Suppressor macrophage (primary cell): Measurements from ENCODE around the gene OPCML.

Source experiments
- DNase-seq, 4 experiments: peaks; one replicate each; pipeline ENCODE4 v3.0.0-alpha.2; 2020 to 2022

The OPCML gene

DNA sequence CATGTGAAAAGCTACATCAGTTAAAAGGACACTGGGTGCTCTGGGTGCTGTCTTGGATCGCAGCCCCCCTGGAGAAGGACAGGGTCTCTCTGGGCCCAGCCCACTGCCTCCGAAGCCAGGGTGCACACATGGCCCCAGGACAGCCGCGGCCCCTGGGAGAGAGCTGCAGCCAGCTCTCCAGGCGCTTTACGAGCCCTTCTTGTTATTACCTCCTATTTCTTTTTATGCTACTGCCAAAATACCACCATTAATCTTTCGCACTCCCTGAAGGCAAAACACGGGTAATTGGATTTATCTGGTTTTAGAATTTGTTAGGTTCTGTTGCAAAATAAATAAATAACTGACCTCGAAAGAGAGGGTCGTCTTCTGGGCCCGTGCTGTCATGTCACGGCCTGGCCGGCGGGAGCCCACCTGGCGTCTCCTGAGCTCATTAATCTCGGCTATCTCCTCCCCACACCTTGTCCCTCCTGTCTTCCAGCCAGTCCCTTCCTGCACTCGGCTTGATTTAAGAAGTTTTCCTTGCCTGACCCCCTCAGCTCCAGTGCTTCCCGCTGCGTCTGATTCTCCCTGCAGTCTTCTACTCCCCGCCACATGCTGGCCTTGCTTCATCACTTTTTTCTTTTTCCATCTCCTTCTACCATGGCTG lies 611.7 kb downstream of the OPCML start:
- DNase-seq: no peak

DNA sequence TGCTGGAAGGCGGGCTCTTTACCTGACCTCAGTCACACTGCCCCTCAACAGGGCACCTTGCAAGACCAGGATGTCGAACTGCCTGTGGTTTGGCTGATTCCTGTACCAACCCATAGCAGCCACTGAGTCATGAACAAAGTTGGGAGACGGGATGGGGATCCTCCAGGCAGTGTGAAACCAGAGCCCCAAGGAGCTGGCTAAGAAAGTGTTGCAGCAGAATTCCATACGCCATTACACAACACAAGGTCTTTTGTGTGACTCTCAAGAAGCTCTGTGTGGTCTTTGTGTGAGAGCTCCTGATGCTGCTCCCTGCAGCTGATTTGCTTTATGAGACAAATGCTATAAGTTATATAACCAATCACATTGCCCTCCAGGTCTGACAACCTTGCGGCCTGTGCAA lies 617.7 kb downstream of the OPCML start:
- DNase-seq: no peak

DNA sequence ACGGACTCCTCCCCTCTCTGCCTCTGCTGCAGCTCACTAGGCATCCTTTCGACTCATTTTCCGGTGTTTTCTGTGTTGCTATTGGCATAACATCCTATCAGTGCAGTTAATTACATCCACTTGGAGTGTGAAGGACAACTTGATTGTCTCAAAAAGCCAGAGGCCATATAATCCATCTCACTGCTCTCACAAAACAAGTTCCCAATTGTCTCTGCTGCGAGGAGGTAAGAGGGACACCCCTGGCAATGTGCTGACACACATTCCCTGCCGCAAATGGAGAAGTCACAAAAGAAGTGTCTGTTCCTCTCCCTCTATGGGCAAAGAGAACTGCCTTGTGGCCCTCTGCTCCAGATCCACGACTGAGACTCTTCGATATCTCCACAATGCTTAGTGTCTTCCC lies 618.4 kb downstream of the OPCML start:
- DNase-seq: no peak

DNA sequence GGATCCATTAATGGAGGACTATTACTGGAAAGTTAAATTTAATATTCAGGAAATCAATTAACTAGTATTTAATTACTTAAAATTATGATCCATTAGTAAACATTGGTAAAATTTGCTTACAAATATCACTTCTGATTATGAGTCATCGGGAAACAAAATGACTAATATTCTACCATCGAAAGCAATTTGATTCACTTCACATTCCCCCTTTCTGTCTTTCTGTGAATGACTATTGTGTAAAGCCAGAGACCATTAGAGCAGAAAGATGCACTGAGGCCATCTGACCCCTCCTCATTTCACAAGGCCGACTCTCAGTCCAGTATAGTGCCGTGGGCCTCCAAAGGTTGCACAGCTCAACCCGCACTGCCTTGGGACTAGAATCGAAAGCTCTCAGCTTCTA lies 619.0 kb downstream of the OPCML start:
- no peak for DNase-seq

DNA sequence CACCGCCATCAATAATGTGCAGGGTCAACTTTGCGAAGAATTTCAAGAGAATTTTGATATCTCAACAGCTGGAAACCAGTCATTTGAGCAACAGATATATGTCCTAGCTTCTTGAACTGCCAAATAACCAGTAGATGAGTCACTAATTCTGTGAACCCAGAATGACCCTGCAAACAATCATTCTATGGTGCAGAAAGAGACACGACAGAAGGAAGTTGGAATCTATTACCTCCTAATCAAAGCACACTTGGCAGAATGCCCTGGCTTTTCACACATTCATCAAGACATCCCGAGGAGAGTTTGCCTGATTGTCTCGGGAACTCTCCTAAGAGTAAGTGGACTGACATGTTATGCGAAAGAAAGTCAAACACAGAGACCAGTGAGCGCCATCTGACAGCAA lies 621.1 kb downstream of the OPCML start:
- DNase-seq: no peak

DNA sequence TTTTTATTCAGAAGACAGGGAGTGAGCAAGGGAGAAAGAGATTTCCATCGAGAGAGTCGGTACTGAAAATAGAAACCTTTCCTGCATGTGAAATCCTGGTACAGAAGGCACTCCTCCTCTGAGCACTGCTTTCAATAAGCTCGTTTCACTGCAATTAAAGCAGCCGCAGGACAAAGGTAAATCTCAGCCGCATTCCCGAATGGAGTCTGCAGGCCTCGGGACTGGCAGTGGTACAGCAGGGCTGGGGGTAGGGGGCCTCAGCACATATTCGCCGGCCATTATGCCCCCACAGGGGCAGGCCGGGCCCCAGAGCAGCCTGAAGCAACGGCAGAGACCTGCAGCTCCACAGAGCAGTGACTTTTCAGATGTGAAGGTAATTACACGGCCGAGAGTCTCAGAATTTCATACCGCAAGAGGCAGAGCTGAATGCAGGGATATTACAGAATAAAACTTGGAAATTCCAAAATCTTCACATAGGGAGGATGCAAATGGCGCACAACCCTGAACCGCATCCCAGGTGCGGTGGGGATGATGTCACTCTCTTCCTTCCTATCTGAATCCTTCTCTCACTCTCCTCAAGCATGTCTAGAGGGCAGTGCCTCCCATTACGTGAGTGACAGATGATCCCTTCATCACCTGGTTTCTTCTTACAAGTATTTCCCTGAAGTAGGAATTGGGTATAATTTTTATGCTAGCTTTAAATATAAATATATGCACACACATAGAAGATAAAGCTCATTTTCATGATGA lies 622.1 kb downstream of the OPCML start:
- no peak for DNase-seq

DNA sequence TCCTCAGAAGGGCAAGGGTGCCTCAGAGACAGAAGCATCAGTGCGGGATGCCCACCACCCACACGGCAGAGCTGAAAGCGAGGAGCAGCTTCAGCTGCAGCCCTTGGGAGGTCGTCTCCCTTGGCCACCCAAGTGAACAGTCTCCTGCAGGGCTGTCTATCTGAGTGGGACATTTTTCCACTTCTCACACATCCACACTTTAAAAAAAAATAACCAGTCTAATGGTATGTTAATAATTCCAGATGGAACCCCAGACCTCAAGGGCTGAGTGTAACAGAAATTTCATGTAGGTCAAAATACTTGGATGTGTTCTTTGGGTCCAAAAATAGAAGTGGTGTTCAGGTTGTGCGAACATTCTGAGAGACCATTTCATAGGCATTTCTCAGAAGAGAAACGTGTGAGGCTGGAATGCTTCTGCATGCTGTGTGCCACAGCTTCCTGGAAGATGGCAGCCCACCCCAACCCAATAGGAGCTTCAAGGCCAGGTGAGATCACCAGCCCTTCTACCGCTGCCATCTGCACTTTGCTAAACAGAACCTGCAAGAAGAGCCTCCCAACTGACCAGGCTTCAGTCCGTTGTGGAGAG lies 623.2 kb downstream of the OPCML start:
- no peak for DNase-seq

DNA sequence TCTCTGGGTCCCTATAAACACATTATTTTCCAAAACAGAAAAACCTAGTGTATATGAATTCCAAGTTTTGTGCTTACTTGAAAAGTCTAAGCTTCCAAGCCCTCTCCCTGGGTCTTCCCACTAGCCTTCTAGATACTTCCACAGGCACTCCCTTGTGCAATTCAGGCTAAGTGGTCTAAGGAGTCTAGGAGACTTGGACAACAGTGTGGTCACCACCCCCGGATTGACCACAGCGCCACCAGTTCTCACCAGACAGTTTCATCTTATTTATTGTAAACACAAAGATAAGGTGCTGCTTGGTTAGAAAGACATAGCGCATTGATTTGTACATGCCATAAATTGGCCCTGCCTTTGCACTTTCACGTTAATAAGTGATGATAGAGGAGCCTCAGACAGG lies 623.9 kb downstream of the OPCML start:
- DNase-seq: no peak

DNA sequence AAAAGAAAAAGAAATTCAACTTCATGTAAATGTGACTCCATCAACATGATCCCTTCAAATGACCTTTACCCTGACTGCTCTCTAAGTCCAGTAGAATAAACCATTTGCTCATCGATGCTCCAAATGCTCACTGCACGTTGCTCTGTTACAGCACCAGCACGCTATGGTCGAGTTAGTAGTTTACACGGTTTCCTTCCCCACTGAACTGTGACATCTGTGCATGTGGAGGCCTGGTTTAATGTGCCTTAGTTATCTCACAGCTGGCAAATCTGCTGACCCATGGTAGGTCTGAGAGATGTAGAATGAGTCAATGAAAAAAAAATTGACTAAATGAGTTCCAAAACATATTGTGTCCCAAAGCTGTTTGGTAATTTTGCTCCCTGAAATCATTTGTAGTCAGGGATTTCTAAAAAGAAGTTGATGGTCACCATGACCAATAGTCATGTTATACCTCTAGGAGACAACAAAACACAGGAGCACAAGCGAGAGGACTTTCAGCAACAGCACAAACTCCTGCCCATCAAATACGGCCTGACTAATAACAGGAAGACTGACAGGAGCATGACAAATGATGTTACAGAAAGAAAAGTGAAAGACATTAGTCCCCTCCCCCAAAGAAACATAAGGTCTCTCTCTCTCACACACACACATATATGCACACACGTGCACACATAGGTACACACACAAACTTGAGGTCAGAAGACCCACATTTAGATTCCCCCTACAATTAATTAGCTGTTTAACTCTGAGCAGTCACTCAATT lies 624.5 kb downstream of the OPCML start:
- no peak for DNase-seq

DNA sequence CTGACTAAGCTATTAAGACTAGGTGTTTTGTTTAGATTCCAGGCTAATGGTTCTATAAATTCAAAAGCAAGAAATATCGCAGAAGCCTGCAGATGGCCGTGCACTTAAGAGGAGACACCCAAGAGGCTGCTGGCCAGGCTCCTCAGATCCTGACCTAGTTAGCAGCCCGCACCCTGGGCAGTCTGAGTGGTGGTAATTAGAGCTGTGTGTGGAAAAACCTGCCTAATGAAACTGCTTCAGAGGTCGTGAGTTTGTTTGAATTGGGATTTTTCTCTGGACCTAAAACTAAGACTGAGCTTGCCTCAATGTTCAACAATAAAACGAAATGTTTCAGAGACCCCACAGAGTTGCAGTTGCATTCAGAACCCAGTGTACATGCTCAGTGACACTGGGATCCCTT lies 627.7 kb downstream of the OPCML start:
- DNase-seq: no peak

DNA sequence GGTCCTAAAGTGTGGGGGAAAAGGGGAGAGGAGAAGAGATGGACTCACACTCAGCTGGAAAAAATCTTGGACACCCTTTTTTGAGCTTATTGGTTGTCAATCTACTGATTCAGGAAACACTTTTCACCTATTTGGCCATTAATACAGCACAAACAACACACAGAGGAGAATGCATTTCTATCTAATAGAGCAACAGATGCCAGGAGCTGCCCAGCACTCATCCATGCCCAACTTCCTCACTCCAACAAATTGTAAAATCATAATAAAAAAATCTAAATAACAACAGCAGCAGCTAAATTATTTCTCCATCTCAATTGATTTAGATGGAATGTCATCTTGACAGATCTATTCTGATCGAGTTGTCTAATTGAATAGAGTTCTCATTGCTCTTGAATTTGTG lies 628.2 kb downstream of the OPCML start:
- DNase-seq: no peak

DNA sequence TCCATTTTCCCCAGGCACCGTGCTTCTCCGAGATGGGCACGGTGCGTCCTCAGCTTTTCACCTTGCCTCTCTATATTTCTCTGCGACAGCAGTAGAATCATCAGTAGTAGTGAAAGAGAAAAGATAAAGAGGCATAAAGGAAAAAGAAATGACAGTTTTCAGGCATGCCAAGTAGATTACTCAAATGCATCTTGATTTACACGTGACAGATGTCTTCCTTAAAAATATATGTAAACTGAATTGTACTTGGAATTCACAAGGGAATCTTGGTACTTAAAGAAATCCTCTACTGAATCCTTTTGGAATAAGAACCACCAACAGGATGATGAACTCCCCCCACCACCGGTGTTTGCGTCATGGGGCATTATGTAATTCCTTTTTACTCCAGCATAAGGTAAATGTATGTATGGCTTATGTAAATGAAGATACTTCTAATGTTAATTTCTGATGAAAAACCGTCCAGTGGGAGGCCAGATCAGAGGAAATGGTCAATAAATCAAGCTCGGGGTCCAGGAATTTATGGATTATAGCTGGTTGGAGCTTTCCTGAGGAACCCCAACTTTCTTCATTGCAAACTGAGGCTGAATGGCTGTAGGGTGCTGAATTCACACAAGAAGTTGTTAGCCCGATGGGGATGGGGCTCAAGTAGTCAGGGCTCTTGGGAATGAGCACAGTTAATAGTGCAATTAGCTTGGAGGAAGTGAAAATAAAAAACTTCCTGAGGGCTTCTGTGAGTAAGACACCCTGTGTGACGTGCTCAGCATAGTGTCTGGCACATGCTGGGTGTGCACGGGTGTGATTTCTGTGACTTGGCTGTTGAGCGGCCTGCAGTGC lies 630.4 kb downstream of the OPCML start:
- DNase-seq: no peak

DNA sequence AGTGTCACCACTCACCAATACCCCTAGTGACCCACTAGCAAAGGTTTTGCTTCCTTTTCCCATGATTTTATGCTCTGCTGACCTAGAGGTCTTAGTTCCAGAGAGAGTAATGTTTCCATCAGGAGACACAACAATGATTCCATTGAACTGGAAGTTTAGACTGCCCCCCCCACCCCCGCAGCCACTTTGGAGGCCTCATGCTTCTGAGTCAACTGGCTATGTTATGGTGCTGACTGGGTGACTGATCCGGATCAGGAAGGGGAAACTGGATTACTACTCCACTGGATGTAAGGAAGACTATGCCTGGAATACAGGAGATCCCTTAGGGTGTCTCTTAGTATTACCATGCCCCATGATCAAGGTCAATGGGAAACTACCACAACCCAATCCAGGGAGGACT lies 633.6 kb downstream of the OPCML start:
- no peak for DNase-seq

DNA sequence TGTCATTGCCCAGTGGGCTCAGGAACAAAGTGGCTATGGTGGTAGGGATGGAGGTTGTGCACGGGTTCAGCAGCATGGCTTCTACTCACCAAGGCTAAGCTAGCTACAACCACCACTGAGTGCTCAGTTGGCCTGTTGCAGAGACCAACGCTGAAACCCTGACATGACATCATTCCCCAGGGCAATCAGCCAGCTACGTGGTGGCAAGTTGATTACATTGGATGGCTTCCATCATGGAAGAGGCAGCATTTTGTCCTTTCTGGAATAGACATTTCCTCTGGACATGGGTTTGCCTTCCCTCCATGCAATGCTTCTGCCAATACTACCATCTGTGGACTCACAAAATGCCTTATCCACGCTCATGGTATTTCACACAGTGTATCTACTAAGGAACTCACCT lies 634.3 kb downstream of the OPCML start:
- no peak for DNase-seq

DNA sequence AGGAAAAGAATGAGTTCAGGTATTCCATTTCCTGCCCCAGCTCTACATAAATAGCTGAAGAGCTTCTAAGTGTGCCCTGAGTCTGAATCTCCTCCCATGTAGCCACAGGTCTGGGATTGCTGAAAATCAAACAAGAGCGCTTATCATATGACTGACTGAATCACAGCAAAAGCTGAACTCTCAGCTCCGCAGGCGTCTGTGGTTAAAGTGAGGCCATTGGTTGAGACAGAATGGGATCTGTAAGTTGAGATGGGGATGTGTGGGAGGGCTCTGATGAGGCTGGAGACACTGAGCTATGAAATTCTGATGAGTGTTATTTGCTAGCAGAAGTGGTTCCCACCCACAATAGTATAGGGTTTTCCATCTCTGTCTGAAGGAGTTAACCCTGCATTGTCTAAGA lies 637.0 kb downstream of the OPCML start:
- no peak for DNase-seq

DNA sequence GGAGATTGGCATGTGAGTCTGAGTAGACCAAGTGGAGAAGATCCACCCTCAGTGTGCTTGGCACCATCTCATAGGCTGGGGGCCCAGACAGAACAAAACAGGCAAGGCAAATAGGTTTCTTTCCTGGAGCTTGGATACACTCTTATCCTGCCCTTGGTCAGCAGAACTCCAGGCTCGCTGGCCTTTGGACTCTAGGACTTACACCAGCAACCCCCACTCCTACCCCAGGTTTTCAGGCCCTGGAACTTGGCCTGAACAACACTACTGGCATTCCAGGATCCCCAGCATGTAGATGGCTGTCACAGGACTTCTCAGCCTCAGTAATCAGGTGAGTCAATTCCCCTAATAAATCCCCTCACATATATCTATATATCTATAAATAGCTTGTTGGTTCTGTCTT lies 637.7 kb downstream of the OPCML start:
- no peak for DNase-seq

DNA sequence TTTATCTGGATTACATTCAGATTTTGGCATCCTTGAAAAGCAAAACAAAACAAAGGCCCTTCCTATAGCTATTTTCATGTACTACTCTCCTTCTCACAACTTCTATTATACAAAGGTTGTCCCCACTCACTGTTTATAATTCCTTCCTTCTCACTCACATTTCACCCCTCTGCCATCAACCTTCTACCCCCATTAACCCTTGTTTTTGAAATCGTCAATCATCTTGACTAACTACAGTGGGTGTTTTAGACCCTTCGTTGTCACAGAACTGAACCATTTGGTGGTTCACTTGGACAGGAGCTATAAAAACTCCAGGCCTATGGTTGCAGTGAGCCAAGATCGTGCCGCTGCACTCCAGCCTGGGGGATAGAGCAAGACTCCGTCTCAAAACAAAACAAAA lies 639.4 kb downstream of the OPCML start:
- DNase-seq: no peak

DNA sequence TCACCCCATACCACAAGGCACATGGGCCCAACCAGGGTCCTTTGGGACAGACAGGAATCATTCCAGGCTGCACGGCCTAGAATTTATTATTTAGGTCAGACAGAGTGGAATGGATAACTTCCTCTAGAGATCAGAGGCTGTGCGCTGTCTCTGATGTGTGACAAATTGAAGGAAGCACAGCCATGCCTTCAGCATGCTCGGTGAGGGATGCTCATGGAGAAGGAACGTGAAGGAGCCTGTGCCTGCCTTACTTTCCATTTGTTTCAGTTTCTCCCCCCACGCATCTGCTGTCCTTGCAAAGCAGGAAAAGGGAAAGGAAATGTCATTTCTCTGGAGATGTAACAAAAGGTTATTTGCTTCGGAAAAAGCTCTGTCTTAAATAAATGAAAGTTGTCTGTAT lies 644.1 kb downstream of the OPCML start:
- no peak for DNase-seq

DNA sequence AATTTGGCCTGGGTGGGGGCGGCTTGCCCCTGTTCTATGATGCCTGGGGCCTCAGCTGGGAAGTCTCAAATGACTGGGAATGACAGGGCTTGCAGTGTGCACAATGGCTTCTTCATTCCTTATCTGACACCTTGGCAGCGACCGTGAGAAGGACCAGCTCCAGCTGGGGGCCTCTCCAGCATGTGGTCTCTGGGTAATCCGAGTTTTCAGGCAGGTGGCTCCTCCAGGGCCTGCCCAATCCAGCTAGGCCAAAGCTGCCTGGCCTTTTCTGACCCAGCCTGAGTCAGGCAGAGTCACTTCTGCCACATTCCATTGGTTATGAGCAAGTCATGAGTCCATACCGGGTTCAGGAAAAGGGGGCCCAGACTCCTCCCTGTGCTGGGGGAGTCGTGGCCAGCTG lies 646.0 kb downstream of the OPCML start:
- no peak for DNase-seq

DNA sequence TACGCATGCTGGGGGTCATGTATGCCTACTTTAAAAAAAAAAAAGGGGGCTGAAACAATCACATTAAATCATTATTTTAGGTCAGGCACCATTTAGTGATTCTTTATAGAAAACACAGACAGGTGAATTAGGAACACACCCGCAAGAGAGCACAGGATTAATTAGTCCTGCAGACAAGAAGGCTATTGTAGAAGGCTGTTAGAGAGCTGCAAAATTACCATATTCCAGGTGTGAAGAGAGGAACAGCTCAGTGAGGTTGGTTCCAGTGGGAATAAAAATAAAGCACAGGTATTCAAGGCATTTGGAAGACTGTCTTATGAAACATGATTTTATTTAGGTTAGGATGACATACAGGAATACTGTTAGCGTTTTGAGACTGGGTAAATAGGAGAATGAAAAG lies 649.1 kb downstream of the OPCML start:
- no peak for DNase-seq

DNA sequence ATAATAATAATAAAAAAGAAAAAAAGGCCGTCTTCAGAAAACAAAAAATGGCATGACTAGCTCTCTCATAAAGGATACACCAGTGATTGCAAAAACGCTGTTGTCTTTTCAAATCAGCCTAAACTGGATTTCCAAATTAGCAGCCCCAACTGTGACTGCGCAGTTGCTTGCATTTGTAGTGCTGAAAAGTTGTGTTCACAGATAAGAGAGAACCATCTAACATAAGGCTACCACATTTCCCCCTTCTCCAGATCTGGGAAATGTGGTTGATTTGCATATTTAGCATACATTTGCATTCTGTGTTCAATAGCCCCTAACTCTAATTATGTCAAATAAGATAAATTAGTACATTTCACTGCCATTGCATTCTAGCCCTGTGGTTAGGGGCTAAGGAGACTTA lies 650.7 kb downstream of the OPCML start:
- DNase-seq: no peak

DNA sequence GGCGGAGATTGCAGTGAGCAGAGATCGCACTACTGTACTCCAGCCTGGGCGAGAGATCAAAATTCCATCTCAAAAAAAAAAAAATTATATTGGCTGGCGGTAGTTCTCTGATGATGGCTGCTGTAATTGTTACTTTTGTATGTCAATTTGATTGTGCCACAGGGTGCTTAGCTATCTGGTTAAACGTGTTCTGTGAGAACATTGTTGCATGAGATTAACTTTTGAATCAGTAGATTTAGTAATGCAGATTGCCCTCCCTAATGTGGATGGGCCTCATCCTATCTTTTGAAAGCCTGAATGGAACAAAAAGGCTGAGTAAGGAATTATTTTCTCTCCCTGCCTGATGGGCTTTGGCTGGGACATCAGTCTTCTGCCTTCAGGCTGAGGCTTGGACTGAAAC lies 654.2 kb downstream of the OPCML start:
- DNase-seq: no peak

DNA sequence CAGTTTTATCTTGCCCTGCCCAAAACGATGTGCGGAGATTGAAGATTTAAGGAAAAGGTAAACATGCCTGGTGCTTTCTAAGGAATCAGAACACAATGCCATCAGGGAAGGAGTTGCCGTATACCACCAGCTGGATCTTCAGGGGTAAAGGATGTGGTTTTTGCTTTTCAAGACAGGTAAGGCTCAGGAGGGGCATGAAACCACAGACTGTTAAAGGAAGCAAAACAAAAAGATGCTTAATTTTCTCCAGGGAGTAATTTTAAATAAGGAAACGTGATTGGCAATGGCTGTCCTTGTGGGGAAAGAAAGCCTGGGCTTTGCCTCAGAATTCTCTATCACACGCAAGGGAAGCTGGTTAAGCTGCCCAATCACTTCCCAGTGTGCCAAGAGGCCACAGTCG lies 655.6 kb downstream of the OPCML start:
- no peak for DNase-seq
